RPMI7951 (cell line): ENCODE measurements around the gene LMLN. TPM values are rescaled to one million over a fixed set of nuclear protein-coding genes. Genes with fewer than 3 reads are reported as not detected.
"Not testable (repeated sequence)": the region's sequence is repeated elsewhere in the genome, so short reads cannot be mapped to it uniquely, and the experiment has no call there.

Experiments used
- DNase-seq: peaks from one replicate; pipeline ENCODE4 v3.0.0-alpha.2; 2012; ENCODE audit warnings: low read depth
- total RNA-seq: library from RNA; depleted of rRNA; stranded (reverse); fragments of >200 nt; shearing (Covaris generic); gene quantifications from 2 replicates; pipeline ENCODE4 v1.2.3, GENCODE V29; 2014; rRNA removed

The LMLN gene
- total RNA-seq: 4.4 and 5.8 TPM in 2 replicates

DNA sequence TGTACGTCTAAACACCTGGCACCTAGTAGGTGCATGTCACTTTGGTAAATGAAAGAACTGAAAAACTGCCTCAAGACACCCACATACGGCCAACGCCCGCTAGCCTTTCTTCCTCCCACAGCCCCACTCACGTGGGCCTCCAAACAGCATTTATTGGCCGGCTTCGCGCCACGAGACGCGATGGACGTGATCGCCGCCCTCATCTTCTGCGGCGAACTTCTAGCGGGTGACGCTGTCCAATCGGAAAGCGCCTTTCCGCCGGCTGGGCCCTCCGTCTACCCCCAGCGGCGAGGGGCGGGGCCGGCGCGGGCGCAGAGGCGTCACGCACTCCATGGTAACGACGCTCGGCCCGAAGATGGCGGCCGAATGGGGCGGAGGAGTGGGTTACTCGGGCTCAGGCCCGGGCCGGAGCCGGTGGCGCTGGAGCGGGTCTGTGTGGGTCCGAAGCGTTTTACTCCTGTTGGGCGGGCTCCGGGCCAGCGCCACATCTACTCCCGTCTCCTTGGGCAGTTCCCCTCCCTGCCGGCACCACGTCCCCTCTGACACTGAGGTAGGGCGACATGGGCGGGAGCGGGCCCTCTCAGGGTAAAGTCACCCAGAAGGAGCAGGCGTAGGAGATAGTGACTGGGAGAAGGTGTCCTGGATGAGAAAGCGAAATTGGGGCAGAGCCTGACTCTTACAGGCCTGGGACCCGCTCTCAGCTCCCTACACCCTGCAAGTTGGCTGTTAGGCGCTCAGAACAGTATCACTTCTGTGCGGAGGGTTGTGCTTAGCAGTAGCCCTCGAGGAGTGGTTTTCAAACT, at the start of gene LMLN:
LMLN (plus strand) TSS at position 327 of the 803 bp plus-strand sequence; CDS start at position 356, 29 bp downstream.
- DNase-seq: peak; percentile 97

DNA sequence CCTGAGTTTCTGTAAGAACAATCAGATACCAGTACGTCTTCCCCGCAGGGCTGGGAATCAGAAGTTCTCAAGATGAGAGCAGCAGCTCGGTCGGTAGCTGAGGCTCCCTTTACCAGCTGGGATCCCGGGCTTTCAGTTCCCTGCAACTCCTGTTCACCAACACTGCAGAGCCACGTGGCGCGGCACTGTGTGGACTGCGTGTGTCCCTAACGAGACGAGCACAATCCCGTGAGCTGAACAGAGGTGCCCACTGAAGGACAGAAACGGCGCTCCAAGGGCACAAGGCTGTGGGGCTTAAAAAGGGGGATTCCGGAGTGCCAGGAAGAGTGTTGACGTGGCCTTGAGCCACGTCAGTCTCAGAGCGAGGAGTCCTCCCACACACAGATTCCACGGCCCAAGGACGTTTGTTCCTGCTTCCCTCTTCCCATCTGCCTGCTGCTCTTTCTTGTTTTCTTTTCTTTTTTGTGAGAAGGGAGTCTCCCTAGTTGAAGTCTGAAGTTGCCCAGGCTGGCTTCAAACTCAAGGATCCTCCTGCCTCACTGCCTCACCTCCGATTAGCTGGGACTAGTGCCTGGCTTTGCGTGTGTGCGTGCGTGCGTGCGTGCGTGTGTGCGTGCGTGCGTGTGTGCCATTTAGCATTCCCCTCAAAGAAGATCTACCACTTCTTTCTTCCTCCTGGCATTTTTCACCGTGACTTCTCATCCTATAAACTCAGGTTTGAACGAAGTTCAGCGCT, 47.1 kb upstream of the LMLN start:
- peak; percentile 22 for DNase-seq

- DNase-seq: no peak
Measured at GRCh38 chr3:197913641-197914380, 46.2 kb upstream of the LMLN start.

DNA sequence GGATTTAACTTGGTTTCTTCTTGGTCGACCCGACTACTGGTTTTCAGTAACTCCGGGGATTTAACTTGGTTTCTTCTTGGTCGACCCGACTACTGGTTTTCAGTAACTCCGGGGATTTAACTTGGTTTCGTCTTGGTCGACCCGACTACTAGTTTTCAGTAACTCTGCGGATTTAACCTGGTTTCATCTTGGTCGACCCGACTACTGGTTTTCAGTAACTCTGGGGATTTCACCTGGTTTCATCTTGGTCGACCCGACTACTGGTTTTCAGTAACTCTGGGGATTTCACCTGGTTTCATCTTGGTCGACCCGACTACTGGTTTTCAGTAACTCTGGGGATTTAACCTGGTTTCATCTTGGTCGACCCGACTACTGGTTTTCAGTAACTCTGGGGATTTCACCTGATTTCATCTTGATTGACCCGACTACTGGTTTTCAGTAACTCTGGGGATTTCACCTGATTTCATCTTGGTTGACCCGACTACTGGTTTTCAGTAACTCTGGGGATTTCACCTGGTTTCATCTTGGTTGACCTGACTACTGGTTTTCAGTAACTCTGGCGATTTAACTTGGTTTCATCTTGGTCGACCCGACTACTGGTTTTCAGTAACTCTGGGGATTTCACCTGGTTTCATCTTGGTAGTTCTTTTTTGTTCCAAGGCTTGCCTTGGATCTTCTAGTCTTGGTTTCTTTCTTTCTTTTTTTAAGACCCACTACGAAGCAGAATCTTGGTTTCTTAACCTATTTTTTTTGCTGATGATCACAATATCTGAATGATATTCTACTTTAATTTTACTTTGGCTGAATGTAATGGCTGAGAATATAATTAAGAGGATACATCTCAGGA, 38.4 kb upstream of the LMLN start:
- not testable (repeated sequence) for DNase-seq

- no peak for DNase-seq
Measured at GRCh38 chr3:197926418-197926817, 33.6 kb upstream of the LMLN start.

- not testable (repeated sequence) for DNase-seq
Measured at GRCh38 chr3:197927578-197927977, 32.4 kb upstream of the LMLN start.

GRCh38 chr3:197936819-197937384, 23.1 kb upstream of the LMLN start:
- no peak for DNase-seq

- DNase-seq: no peak
Measured at GRCh38 chr3:197940745-197941384, 19.2 kb upstream of the LMLN start.

GRCh38 chr3:197942956-197943556, 17.0 kb upstream of the LMLN start:
- peak; percentile 56 for DNase-seq

- DNase-seq: no peak
Measured at GRCh38 chr3:197949191-197949777, 10.7 kb upstream of the LMLN start.

GRCh38 chr3:197949778-197950676, 10.0 kb upstream of the LMLN start, which contains the start of gene RPL35A:
Gene RPL35A (plus strand): TSS chr3:197950190. CDS start chr3:197950968, 778 bp downstream.
- peak; percentile 94 for DNase-seq

- DNase-seq: no peak
Measured at GRCh38 chr3:197950677-197951061, 9.3 kb upstream of the LMLN start.

DNA sequence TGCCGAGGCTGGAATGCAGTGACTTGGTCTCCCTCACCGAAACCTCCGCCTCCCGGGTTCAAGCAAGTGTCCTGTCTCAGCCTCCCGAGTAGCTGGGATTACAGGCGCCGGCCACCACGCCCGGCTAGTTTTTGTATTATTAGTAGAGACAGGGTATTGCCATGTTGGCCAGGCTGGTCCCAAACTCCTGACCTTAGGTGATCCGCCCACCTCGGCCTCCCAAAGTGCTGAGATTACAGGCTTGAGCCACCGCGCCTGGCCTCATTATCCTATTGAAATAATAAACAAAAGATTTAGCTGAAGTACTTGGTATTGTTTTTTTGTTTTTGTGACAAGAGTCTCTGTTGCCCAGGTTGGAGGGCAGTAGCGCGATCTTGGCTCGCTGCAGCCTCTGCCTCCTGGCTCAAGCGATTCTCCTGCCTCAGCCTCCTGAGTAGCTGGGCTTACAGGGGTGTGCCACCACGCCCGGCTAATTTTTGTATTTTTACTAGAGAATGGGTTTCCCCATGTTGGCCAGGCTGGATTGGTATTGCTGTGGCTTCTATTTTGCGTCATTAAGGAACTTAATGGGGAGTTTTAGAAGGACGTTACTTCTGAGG, 8.5 kb upstream of the LMLN start:
- DNase-seq: no peak

- DNase-seq: no peak
Measured at GRCh38 chr3:197952440-197952839, 7.6 kb upstream of the LMLN start.

- no peak for DNase-seq
Measured at GRCh38 chr3:197953325-197953724, 6.7 kb upstream of the LMLN start.

- no peak for DNase-seq
Measured at GRCh38 chr3:197953881-197954280, 6.1 kb upstream of the LMLN start.

DNA sequence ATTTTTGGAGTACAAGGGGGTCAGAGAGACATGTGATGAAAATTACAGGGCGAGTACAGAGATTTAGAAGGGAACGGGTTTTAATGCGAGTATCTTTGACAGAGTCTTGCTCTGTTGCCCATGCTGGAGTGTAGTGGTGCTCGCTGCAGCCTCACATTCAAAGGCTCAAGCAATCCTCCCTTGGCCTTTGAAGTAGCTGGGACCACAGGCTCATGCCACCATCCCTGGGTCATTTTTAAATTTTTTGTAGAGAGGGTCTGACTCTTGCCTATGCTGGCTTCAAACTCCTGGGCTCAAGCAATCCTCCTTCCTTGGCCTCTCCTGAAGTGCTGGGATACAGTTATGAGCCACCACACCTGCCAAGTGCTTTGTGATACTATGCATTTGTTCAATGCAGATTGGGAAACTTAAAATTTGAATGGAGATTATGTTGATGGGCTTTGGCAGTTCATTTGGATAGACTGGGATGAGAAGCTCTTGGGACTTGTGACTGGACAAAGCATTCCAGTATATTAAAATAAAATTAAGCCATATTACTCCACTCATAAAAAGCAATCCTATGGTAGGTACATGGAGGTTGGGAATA, 4.0 kb upstream of the LMLN start:
- DNase-seq: no peak

- no peak for DNase-seq
Measured at GRCh38 chr3:197956626-197956988, 3.4 kb upstream of the LMLN start.
